ENCODE data around the gene DENND1C. TPM values are rescaled to one million over a fixed set of nuclear protein-coding genes. Genes with fewer than 3 reads are reported as not detected.
"Not testable (repeated sequence)": the region's sequence is repeated elsewhere in the genome, so short reads cannot be mapped to it uniquely, and the experiment has no call there.

The DENND1C gene
- total RNA-seq, 1 donor from 2014 or later, result 0.51 TPM

DNA sequence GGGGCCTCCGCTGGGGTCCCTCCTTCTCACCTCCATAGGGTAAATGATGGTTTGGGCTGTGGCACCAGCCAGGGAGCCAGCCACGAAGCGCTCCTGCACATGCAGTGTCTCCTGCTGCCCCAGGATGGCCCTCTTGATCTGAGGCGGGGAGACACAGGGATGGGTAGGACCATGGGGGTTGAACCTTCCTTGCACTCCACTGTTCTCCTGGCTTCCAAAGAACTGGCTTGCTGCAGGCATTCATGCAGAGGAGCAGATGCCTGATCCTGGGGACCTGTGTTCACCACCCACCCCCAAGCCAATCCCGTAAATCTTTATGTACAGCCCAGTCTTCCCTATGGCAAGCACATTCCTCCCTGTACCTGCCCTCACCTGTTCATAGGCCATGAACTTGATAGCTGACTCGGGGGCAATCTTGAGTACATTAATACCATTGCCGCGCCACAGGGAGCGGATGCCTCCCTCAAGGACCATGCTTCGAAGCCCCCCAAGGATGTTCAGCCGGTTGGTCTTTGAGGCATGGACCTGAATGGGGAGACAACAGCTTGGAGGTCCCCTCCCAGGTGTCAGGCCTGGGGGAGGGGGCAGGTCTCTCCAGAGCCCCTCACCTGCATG is 27.5 kb downstream of the DENND1C start:
- no peak for DNase-seq

DNA sequence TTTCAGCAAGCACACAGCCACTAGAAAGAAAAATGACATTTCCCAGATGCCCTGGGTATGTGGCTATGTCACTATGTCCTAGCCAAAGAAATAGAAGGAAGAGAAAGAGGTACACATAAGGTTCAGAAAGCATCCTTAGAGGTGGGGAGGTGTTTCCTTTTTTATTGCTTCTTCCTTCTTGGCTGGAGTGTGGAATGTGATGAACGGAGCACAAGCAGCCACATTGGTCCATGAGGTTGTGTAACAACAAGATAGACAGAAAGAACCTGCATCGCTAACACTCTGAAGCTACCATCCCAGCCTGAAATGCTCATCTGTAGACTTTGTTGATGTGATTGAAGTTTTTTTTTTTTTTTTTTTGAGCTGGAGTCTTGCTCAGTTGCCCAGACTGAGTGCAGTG is 28.7 kb downstream of the DENND1C start:
- no peak for DNase-seq

DNA sequence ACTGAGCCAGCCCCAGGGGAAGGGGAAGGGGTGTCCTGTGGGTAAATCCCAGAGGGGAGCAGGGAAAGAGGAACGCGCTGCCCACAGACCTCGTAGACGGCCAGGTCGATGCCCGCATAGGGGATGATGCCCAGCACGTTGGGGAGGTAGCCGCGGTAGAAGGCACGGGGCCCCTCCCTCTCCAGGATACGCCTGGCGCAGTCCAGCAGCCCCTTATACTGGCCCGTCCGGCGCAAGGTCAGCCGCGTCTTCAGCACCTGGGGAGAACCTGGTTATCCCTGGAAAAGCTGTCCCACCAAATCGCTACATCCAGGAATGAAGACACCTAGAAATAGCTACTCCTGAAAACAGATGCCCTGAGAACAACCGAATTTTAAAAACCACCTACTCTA is 29.4 kb downstream of the DENND1C start:
- no peak for DNase-seq

DNA sequence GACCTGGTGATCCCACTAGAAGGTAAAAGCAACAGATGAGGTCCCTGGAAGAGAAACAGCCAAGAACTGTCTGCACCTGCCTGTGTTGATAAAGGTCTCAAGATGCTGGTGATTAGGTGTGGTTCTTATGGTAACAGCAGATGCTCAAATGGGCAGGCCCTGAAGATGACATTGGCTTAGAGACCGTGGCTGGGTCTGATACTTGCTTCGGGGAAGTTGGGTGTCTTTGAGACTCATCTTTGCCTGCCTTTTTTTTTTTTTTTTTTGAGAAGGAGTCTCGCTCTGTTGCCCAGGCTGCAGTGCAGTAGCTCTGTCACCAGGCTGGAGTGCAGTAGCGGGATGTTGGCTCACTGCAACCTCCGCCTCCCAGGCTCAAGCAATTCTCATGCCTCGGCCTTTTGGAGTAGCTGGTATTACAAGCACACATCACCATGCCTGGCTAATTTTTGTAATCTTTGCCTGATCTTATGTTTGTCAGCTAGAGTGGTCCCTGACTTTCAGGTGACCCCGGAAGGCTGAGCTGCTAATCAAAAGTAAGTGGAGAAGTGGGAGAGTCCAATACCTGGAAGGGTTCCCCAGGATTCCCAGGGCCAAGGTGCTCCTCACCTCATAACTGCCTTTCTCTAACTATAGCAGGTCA is 29.9 kb downstream of the DENND1C start:
- DNase-seq, result no peak

DNA sequence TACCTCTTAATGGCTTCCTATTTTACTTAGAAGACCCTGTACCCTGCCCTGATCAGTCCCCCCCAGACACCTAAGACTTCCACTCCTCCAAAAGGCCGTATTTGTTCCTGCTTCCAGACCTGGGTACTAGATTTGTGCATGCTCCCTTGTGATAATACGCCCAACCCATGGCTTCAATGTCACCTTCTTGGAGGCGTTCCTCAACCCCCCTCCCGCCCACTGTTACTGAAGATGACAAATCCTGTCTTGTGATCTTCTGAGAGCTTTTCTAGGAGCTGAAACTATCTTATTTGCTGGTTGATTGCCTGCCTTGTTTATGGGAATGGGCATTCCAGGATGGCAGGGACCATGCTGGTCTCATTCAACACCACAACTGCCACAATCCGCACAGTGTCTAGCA is 31.4 kb downstream of the DENND1C start:
- DNase-seq, result no peak

DNA sequence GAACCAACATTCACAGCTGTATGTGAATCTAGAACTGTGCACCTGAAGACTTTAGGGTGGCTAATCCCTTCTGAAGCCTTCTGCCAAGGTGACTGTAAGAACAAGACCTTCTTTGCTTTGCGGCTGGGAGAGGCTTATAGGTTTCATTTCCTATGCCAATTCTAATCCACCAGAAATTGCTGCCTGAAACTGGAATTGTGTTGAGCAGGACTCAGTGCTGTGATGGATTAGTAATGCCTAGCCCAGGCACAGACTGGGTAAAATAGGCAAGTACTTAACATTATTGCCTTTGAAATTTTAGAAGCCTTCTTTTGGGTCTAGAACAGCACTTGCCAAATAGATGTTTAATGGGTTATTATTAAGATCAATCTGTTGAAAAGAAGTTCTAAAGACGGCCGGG is 33.5 kb downstream of the DENND1C start:
- no peak for DNase-seq

DNA sequence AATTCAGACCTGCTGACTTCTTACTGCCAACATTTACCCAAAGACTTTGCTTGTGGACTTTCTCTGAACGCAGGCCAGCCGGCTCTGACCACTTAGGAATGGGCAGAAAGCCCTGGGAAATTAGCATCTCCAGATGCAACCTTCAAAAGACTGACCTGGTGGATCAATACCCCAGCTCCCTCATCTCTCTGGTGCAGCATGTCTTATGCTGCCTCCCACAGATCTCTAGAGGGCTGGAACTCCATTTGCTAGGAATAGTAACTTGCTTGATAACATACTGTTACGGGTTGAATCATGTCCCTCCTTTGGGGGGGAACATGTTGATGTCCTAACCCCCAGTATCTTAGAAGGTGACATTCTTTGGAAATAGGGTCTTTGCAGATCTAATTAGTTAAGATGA is 35.1 kb downstream of the DENND1C start:
- no peak for DNase-seq

DNA sequence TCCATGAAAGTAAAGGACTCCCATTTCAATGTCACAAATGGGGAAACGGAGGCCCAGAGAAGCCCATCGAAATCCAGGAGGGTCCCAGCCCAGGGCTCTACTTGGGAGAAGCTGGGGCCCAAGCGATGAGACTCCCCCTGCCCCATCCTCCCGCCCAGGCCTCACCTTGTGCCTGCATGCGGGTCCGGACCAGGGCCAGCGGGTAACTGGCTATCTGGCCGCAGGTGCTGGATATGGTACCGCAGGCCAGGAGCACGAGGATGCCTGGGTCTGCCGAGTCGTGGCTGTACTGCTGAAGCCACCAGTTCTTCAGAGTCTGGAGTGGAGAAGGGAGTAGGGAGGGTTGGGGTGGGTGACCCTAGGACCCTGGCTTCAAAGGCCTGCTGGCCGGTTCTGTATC is 37.6 kb downstream of the DENND1C start:
- no peak for DNase-seq

DNA sequence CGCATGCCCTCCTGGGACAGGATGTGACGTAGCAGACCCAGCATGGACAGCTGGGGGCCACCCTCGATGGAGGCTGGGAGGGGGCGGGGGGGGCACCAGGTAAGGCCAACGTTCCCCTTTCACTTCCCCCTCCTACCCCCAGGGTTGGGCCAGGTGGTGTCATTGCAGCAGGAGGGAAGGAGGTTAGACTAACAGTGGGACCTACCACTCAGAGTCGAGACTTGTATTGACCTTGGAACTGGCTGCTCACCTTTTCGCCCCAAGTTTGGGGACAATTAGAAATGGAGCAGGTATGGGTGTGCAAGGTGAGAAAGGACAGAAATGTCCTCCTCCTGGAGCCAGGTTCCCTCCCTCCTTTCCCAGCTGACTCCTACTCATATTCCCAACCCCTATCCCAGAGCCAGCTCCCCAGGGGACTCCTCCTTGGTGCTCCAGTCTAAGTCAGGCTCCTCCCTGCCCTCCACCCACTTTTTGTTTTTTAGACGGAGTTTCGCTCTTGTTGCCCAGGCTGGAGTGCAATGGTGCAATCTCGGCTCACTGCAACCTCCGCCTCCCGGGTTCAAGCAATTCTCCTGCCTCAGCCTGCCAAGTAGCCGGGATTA is 39.4 kb downstream of the DENND1C start:
- no peak for DNase-seq

DNA sequence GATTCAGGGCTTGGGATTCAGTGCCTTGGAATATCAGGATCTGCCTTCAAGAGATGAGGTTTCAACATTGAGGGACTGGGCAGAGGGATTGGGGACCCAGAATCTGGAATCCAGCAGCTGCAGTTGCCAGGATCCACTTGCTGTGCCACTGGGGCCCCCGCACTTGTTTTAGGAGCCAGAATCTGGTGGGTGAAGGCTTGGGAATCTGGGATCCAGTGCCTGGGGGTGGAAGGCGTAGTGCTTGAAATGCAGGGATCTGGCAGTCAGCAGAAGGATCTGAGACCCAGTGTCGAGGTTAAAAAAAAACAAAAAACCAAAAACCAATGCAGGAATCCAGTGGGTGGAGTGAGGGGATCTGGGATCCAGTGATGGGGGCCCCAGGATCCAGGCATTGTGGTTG is 40.7 kb downstream of the DENND1C start:
- no peak for DNase-seq

DNA sequence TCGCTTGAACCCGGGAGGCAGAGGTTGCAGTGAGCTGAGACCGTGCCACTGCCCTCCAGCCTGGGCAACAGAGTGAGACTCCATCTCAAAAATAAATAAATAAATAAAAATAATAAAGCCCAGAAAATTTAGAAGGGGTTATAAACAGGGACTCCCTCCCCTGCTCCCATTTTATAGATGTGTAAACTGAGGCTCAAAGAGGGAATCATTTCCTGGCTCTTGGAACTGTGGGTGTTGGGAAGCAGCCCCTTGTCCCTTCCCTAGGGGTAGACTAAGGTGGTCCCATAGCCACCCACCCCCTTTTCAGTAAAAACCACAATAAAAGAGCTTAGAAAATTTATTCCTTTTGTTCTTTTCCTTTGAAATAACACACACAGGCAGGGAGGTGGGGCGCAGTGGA is 41.8 kb downstream of the DENND1C start:
- DNase-seq, result no peak

DNA sequence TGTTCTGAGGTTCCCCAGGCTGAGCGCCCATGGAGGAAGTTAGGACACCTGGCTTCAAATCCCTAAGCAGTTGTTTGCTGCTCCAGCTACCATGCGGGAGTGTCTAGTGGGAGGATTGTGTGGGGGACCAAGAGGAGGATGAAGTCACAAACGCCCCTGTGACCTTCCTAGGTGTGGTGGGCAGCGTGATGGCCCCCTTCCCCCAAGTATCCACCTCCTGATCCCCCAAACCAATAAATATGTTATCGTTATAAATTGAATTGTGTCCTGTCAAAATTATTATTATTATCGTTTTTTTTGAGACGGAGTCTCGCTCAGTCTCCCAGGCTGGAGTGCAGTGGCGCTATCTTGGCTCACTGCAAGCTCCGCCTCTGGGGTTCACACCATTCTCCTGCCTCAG is 47.9 kb downstream of the DENND1C start, which contains the start of gene SLC25A41:
TSS of gene SLC25A41 (minus strand) at position 101 of the 400 bp plus-strand sequence. CDS start at position 31, 70 bp downstream.
- no peak for DNase-seq

DNA sequence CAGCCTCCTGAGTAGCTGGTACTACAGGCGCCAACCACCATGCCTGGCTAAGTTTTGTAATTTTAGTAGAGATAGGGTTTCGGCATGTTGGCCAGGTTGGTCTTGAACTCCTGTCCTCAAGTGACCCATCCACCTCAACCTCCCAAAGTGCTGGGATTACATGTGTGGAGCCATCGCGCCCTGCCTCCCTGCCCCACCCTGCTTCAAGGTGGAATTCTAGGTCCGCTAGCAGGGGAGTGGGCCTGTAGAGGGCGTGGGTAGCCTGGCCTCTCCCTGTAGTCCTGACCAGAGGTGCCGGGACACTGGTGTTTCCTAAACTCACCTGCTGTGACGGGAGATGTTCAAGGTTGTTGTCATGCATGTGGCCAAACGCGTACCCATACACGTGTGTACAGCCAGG is 48.4 kb downstream of the DENND1C start:
- no peak for DNase-seq

DNA sequence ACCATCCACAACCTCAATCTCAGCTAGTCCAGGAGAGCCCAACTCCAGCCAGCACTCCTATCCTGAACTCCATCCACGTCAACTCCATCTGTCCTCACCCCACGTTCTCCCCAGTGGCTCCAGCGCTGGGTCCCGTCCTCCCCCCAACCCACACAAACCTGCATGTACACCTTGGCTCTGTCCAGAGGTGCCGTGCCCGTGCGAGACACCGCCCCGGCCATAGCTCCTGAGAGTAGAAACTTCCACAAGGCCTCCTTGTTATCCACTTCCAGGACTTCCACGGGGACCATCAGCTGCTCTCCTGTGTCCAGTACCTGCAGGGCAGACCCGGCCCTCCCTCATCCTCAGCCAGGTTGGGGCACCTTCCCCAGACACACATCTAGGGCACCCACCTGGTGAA is 49.7 kb downstream of the DENND1C start:
- DNase-seq, result no peak

DNA sequence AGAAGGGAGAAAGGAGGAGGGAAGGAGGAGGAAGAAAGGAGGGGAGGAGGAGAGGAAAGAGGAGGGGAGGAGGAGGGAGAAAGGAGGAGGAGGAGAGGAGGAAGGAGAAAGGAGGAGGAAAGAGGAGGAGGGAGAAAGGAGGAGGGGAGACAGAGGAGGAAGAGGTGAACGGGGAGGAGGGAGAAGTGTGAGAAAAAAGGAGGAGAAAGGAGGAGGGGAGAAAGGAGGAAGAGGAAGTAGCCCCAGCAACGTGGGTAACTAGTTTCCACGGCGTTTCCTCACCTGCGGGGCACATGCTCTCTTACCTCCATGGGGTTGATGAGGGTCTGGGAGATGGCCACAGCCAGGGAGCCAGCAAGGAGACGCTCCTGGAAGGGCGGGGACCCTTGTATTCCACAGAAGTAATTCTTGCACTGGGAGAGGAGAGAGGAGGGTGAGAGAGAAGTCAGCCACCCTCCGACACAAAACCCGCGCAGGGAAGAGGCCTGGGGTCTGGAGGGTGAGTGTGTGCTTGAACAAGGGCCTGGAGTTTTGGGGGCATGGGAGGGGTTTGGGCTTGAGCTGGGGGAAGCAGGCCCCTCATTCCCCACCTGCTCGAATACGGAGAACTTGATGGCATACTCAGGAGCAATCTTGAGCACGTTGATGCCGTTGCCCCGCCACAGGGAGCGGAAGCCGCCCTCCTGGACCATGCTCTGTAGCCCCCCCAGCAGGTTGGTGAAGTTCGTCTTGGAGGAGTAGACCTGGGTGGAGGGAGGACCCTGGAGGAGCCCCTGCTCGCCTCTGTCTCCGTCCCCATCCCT is 52.0 kb downstream of the DENND1C start:
- DNase-seq, result no peak

DNA sequence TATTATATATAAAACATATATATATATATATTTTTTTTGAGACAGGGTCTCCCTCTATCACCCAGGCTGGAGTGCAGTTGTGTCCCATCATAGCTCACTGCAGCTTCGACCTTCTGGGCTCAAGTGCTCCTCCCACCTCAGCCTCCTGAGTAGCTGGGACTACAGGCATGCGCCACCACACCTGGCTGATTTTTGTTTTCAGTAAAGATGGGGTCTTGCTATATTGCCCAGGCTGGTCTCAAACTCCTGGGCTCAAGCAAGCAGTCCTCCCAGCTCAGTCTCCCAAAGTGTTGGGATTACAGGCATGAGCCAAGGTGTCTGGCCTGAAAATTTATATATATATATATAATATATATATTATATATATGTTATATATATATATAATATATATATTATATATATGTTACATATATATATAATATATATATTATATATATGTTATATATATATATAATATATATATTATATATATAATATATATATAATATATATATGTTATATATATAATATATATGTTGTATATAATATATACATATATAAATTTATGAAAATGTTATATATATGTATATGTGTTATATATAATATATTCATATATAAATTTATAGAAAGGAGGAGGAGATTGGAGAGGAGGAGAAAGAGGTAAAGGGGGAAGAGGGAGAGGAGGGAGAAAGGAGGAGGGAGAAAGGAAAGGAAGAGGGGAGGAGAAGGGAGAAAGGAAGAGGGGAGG is 52.7 kb downstream of the DENND1C start:
- DNase-seq, result not testable (repeated sequence)

DNA sequence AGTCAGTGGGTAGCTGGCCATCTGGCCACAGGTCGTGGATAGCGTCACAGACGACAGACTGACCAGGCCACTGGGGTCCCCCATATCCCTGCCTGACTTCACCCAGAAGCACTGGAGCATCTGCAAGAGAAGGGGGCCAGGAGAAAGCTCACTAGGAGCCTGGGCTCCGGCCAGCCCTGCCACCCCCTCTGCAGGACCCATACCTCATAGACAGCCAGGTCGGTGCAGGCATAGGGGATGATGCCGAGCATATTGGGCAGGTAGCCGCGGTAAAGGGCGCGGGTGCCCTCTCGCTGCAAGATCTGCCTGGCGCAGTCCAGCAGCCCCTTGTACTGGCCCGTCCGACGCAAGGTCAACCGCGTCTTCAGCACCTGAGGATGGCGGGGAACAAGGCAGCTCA is 54.5 kb downstream of the DENND1C start:
- DNase-seq, result no peak

DNA sequence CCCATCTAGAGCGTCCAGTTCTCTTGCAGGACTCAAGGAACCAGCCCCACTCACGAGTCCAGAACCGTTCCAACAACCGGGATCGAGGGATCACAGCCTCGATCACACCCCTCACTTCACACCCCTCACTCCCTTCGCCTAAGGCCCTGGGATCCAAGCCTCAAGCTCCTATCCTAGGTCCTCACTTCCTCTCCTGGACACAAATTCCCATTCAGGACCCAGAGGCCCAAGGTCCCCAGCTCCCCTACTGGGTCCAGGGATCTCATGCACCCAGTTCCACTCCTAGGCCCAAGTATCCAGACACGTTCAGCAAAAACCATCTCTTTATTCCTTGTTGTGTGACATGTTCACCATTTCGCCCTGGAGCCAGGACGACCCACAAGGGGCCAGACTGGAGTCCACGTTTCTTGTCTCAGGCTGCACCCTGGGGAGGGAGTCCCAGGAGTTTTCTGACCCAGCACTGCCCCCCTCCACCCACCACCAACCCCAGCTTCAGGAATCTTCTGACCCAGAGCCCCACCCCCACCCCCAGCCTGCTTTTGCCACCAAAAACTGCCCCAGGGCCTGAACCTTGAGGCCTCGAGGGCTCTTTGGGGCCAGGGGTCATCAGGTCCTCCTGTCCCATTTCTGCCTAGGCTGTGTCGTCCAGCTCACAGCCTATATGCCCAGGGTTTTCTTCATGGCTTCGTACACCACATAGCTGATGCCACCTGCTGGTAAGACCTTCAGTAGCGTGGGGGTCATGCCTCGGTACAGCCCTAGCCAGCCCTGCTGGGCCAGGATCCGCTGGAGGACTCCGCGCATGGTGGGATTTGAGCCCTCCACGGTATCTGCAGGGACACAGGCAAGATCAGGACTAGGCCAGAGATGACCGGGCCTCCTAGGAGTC is 55.6 kb downstream of the DENND1C start:
- DNase-seq, result peak; percentile 14

DNA sequence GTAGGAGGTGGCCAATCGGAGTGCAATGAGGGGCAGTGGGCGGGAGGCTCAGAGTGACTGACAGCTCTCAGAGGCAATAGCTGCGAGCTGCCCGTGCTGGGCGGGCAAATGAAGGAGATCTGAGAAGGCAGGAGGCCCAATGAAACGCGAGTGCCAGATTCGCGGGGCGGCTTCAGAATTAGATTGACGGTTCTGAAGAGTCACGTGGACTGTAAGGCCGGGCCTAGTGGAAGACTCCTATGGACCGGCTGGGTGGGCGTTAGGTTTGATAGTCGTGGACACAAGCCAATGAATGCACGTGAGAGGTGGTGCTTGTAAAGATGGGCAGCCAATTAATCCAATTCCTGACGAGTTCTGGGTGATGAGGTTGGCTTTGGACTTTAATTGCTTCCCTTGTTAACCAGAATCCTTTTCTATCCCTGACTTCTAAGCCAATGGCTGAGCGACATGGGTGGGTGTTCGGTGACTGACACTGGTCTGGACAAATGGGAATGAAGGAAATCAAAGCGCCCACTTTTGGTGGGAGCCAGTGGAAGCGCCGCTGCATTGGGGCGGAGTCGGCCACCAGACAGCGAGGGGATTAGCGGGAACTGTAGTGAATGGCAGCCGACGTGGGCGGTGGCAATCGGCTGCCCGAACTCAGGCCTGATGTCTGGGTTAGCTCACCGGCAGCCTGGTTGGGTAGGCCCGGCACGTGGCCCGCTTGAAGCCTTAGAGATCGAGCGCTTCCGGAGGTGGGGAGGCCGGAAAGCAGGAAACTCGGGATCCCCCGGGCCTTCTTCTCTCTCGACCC is 56.5 kb downstream of the DENND1C start:
- peak; percentile 100 for DNase-seq

DNA sequence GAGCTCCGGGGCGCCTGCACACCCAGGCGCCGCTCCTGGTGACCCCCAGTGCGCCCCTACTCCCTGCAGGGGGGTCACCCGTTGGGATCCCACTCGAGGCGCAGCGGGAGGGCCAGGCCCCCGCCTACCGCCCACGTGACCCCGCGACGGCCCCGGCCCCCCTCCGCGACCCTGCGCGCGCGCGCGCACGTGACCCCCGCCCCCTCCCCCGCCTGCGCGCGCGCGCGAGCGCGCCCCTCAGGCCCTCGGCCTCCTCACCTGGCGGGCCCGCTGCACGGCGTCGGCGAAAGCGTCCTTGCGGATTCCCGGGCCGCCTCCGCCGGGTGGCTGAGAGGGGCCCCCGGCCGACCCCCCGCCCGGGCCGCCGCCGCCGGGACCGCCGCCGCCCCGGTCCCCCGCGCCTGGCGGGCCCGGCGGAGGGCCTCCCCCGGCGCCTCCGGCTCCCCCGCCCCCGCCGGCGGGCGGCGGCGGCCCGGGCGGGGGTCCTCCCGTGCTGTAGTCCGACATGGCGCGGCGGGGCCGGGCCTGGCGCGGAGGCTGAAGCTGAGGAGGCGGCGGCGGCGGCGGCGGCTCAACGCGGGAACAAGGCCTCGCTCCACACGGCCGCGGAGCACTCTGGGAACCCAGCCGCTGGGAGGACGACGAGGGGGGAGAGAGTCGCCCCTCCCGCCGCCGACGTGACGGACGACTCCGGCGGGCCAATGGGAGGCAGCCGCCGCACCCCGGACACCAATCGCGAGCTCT is 57.2 kb downstream of the DENND1C start, which contains the start of gene KHSRP:
TSS of gene KHSRP (minus strand) at position 617 of the 744 bp plus-strand sequence. CDS start at position 507, 110 bp downstream.
- DNase-seq, result peak; percentile 36
